IPS-NIHi11 (cell line): Measurements from ENCODE around the gene EFCC1.
A peak's percentile ranks its signal among the peaks of the same experiment; 100 is the strongest.

Experiments used
- DNase-seq: peaks from one replicate; pipeline ENCODE4 v3.0.0; 2012; ENCODE audit warnings: mixed read lengths, low spot score

Gene EFCC1

DNA sequence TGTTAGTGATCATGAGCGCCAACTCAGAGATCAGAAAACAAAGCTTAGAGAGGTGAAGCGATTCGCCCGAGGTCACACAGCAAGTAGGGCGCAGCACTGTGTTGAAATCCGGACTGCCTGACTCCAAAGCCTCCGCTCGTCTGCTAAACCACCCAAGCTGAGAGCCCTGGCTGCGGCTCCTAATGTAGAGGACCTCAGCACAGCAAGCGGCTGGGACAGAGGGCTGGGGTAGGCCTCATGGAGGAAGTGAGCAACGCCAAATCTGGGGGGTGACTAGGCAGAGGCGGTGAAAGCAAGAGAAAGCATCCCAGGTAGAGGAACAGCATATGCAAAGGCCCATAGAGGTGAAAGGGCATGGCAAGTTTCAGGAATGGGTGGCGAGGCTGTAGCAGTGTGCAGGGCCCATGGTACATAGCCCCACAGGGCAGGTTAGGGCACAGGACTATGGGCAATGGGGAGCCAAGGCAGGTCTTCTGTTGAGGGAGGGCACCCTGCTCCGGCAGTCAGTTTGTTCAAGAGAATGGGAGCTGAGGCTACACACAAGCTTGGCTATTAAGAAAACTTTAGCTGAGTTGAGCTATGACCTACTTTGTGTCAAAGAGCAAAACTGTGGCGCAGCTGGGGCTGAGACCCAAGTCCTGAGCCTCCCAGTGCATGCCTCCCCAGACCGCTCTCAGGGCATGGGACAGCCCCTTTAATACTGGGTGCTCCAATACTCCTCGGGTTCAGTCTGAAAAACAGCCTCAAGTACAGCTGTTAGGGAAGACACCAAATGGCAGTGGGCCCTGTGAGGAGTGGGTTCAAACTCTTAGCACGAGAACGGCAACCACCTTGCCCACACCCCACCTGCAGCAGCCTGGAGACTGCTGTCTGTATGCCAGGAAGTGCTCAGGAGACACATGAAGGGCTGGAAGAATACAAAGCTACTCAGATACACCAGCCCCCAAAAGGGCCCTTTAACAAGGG, 6.2 kb upstream of the EFCC1 start:
- DNase-seq, result no peak

DNA sequence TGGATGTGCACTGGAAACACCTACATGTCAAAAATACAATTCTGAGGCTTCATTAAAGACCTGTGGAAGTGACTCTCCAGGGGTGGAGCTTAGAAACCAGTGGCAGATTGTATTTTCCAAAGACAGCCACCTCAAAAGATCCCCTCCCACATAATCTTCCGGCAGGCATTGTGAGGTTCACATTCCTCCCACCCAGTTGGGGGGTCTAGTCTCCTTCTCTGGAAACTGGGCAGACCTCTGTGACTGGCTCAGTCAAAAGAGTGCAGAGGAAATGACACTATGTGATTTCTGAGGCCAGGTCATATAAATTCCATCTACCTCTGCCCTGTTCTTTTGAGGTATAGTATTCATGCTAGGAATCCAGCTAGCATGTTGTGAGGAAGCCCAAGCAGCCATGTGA, 5.4 kb upstream of the EFCC1 start:
- no peak for DNase-seq

DNA sequence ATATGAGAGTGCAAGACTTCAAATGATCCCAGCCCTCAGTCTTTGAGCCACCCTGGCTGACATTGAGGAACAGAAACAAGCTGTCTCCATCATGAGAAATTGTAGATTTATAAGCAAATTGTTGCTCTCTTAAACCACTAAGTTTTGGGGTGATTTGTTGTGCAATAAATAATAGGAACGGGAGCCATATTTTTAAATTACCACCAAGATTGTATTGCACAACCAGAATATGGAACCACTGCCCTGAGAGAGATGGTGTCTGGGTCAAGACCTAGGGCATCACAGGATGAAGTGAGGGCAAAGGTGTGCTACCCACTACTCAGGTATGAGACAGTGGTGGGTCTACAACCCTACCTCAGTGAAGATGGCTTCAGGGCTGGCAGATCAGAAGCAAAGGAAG, 4.9 kb upstream of the EFCC1 start:
- DNase-seq, result no peak

DNA sequence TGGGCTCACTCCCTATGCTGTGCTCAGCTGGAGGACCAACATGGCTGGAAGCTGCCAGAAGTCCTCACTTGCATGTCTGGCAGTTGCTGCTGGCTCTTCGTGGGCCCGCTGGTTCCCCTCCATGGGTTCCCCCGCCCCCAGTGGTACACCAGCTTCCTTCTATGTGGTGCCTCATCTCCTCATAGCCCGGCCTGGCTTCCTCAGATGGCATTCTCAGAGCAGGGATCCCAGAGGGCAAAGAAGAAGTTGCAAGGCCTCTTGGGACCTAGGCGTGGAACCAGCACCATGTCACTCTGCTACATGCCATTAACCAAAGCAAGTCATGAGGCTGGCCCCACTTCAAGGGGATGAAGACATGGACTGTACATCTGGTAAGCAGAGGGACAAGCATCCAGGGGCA, 4.4 kb upstream of the EFCC1 start:
- DNase-seq, result no peak

- no peak for DNase-seq
Observed at GRCh38 chr3:128997486-128998133, 3.5 kb upstream of the EFCC1 start.

GRCh38 chr3:128998561-128998960, 2.5 kb upstream of the EFCC1 start:
- DNase-seq, result no peak

DNA sequence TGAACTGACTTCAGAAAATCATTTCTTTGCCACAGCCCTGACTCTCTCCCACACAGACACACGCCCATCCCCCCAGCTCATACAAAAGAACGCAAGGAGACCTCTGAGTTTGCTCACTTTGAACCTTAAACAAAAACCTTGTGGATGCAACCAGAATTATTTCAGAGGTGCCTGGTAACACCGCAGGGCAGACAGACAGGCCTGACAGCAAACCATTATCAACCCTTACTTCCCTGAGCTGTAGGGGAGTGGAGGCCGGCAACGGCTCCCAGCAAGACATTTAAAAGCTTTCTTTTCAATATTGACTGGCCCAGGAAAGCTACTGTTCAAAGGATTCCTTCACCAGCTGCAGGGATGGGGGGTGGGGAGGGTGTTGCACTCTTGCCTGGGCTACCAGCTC, 2.0 kb upstream of the EFCC1 start:
- DNase-seq, result no peak

GRCh38 chr3:129000742-129001100, 383 bp upstream of the EFCC1 start:
- DNase-seq, result no peak

DNA sequence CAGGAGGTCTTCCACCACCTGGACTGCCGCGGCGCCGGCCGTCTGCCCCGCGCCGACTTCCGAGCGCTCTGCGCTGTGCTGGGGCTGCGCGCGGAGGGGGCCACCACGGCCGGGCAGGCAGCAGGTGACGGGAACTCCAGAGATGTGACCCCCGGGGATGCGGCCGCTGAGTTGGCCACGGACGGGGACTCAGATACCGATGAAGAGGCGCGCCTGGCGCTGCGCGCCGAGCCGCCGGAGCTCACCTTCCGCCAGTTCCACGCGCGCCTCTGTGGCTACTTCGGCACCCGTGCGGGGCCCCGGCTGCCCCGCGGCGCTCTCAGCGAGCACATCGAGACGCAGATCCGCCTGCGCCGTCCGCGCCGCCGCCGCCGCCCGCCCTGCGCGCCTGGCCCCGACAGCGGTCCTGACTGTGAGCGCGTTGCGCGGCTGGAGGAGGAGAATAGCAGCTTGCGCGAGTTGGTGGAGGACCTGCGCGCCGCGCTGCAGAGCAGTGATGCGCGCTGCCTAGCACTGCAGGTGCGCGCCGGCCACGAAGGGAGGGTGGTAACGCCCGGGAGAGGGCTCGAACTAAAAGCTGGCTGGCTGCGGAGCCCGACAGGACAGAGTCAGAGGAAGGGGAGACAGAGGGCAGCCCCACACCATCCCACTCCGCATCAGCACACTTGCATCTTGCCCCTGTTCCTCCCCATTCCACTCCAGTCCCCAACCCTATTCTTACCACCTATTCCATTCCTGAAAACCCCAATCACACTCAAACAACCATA, 885 bp downstream of the EFCC1 start:
- peak; percentile 54 for DNase-seq

- no peak for DNase-seq
Observed at GRCh38 chr3:129002573-129003569, 1.8 kb downstream of the EFCC1 start.

DNA sequence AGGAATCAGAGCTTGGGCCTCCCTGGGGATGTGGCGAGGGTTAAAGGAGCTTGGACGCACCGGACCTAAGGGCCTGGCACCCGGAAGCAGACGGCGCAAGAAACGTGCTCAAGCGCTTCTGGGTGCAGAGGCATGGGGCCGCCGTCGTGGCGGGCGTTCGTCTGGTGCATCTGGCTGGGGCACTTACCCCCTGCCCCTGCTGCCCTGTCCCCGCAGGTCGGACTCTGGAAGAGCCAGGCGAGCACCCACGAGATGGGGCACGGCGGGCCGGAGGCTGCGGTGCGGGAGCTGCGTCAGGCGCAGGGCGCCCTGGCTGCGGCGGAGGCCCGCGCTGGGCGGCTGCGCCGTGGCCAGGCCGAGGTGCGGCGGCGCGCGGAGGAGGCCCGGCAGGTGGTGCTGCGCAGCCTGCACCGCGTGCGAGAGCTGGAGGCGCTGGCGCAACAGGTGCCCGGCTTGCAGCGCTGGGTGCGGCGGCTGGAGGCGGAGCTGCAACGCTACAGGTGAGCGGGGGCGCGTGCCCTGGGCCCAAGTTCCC, 2.5 kb downstream of the EFCC1 start:
- DNase-seq, result peak; percentile 72

- DNase-seq, result no peak
Observed at GRCh38 chr3:129004639-129005295, 3.7 kb downstream of the EFCC1 start.

DNA sequence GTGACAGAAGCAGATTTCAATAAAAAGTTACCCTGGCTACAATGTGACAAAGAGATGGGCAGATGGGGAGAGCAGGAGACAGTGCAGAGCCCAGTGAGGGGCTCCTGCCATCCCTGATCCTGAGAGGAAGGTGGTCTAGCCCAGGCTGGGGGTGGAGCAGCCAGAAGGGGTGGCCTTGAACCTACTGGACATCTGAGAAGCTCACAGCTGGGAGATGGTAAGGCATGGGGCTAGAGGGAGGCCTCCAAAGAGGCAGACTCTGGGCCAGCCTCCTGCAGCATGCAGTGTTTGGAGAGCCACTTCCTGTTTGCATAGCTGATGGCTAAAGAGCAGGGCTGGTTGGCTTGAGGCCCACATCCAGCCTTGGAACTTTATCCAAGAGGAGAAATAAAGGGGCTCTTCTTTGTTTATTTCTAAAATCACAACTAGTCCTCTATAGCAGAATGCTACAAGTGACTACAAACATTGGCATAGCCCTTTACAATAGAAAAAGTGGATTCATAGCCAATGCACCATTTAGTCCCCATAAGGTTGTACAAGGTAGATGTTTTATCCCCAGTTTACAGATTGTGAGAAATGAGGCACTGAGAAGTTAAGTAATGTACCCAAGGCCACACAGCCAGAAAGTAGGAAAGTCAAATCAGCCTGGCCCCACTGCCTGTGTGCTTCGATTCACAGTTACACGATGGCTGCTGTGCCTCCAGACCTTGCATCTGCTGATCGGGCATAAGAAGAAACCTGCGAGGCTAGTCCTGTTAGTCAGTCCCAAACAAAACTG, 4.6 kb downstream of the EFCC1 start:
- DNase-seq, result no peak

DNA sequence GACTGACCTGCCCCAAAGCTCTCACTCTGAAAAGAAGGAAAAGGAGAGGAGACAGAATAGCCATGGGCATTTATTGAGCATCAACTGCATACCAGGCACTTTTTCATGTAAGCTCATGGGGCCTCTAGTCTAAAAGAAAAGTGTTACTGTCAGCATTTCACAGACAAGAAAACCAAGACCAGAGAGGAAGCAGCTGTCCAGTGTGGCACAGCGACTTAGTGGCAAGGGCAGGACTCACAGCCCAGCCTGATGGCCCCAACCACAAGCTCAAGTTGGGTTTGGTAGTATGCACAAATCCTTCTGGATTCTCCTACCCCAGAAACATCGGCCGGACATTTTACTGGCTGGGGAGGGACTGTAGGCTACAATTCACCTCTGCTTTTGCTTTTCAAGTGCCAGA, 5.8 kb downstream of the EFCC1 start:
- no peak for DNase-seq

- no peak for DNase-seq
Observed at GRCh38 chr3:129007792-129008191, 6.7 kb downstream of the EFCC1 start.

GRCh38 chr3:129009266-129009665, 8.2 kb downstream of the EFCC1 start:
- DNase-seq, result no peak

DNA sequence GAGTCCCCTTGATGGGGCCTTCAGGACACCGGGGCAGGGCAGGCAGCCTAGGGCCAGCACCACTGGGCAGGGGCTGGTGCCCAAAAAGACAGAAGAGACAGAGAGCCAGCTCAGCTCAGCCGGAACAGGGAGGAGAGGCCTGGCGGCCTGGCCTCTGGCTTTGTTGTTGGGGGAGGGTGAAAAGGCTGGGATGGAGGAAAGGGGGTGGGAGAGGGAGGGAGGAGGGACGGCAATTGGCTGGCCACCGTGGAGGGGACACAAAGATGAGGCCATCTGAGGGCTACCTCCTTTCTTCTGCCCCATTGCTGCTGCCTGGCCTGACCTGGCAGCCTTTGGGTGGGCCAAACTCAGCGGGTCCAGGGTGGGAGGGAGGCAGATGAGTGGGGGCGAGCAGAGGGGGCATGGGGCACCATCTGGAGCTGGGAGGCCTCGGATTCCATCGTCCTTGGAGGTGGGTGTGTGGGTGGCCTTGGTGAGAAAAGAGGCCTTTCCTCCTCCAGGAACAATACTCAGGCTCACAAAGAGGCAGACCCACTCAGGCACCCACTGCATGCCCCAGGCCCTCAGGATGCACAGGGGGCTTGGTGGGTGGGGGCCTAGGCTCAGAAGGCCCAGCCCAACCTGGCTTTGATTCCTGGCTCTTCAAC, 9.3 kb downstream of the EFCC1 start:
- no peak for DNase-seq

DNA sequence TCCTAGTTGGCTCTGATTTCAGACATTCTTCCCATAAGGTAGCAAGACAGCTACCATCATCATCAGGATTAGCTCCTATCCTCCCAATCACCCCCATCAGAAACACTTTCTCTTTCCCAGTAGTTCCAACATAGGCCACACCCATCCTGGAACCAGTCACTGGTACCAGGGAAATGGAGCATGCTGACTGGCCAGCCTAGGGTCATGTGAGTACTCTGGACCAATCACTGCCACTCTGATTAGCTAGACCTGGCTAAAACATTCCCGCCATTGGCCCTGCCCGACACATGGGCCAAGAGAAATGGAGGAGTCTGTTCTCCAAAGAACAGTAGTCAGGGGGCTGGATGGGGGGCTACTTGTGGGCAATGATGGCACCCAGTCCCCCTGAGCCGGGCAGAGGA, 12.4 kb downstream of the EFCC1 start:
- DNase-seq, result no peak

DNA sequence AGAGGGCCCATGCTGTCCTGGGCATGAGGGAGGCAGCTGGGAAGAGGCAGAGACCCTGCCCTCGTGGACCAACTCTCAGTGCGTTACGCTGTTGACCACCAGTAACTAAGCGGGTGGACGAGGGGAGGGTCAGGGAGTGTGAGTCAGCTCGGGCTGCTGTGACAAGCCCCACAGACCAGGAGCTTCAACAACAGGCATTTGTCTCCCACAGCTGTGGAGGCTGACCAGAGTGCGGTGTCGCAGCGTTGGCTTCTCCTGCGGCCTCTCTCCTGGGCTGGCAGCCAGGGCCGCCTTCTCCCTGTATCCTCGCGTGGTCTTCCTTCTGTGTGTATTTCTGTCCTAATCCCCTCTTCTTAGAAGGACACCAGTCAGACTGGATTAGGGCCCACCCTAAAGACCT, 13.0 kb downstream of the EFCC1 start:
- no peak for DNase-seq
